NCI-H524 treated with DMSO at 0.1 percent for 48 hours (cell line): ENCODE data around the gene KCTD12.
"Not testable (repeated sequence)": the region's sequence is repeated elsewhere in the genome, so short reads cannot be mapped to it uniquely, and the experiment has no call there.

Experiments used
- DNase-seq: peaks from one replicate; lab custom pipeline; 2025; lab: John Stamatoyannopoulos, UW

KCTD12 gene

GRCh38 chr13:76886292-76887075 lies at the start of gene KCTD12:
Gene KCTD12, minus strand, starts transcription at chr13:76886405. Its CDS starts 257 bp downstream, at chr13:76886148.
- no peak for DNase-seq

- no peak for DNase-seq
Observed at GRCh38 chr13:76934671-76935070, 48.5 kb upstream of the KCTD12 start.

- DNase-seq = no peak
Observed at GRCh38 chr13:76932076-76932475, 45.9 kb upstream of the KCTD12 start.

DNA sequence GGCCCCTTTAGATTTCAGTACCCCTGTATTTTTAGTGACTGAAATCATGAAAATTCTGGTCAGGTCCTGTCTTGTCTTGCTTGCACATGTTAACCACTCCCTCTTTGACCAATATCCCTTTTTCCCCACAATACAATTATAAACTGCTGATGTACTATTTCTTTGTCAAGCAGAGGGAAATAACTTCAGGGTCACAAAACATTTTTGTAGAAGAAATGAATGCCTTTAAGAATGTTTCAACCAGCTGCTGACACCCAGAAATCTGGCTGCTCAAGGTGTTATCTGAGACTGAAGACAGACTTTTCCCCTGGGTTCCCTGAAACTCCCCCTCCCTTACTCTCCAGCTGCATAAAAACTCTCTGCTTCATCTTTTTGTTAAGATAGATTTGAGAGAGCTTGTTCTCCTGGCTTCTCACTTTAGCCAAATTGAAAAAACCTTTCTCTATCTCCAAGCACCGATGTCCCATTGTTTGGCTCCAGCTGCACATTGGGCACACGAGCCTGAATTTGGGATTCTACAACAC lies 43.7 kb upstream of the KCTD12 start:
- DNase-seq = no peak

GRCh38 chr13:76929320-76929719 lies 43.1 kb upstream of the KCTD12 start:
- no peak for DNase-seq

- DNase-seq = no peak
Observed at GRCh38 chr13:76928456-76928855, 42.3 kb upstream of the KCTD12 start.

DNA sequence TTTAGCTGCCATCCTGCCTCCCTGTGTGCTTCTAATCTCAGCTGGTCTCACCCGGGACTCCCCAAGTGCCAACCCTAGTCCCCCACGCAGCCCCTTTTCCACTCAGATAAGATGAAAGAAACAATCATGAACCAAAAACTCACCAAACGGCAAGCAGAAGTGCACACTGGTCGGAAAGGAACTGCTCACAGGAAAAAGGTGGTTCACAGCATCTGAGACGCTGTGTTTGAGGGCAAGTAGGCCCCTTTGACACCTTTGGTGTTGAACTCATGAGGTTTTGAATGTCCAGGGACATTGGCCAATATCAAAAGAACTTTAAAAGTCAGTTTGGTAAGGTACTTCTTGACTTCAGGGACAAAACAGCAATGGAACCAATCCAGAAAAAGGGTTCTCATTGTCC lies 41.8 kb upstream of the KCTD12 start:
- no peak for DNase-seq

DNA sequence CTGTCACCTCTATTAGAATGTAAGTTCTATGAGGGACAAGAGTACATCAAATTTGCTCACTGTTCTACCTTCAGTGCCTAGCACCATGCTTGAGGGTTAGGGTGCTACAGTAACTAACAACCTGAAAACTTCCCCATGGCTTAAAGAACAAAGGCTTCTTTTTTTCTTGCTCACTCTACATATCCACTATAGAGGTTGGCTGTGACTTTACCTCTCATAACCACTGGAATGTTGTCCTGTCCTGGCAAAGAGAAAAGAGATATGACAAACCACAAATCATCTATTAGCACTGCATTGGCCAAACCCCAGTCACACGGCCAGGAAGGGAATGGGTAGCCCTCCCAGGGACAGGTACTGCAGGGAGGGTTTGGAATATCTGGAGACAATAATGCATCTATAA lies 38.9 kb upstream of the KCTD12 start:
- DNase-seq = no peak

DNA sequence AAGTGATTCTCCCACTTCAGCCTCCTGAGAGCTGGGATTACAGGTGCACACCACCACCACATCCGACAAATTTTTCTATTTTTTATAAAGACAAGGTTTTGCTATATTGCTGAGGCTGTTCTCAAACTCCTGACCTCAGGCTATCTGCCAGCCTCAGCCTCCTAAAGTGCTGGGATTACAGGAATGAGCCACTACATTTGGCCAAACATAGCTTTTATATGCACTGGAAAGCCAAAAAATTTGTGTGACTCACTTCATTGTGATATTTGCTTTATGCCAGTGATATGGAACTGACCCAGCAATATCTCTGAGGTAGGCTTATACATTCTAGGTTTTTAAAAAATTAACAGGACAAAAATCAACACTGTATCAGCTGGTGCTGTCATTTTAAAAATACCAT lies 35.3 kb upstream of the KCTD12 start:
- DNase-seq = no peak

- not testable (repeated sequence) for DNase-seq
Observed at GRCh38 chr13:76917755-76918481, 31.7 kb upstream of the KCTD12 start.

DNA sequence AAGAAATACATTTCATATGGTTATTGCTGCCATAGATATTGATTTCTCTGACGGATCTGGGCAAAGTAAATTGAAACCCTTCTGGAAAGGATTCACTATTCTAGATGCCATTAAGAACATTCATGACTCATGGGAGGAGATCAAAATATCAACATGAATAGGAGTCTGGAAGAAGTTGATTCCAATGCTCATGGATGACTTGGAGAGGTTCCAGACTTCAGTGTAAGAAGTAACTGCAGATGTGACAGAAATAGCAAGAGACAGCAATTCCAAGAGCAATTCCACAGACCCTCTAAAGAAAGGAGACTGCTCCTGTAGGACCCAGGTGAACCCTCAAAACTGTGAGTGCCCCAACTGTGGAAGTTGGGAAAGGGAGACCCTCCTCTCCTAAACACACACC lies 30.9 kb upstream of the KCTD12 start:
- DNase-seq = no peak

DNA sequence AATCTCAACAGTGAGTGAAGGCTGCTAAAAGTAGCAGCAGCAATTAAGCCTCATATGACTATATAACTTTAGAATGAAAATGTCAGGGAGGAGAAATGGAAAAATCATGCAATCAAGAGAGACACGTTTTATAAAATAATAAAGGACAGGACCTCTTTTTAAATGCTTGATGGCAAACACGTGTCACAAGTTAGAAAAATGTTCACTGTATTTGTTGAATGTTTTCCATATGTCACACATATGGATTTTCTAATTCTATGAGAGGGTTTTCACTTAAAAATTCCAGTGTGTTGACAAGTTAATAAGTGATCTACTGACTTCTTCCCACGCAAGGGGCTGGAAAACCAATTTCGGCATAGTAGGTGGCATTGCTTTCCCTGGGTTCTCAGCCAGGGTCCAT lies 27.7 kb upstream of the KCTD12 start:
- no peak for DNase-seq

- no peak for DNase-seq
Observed at GRCh38 chr13:76912476-76912875, 26.3 kb upstream of the KCTD12 start.

GRCh38 chr13:76904507-76904906 lies 18.3 kb upstream of the KCTD12 start:
- DNase-seq = no peak

DNA sequence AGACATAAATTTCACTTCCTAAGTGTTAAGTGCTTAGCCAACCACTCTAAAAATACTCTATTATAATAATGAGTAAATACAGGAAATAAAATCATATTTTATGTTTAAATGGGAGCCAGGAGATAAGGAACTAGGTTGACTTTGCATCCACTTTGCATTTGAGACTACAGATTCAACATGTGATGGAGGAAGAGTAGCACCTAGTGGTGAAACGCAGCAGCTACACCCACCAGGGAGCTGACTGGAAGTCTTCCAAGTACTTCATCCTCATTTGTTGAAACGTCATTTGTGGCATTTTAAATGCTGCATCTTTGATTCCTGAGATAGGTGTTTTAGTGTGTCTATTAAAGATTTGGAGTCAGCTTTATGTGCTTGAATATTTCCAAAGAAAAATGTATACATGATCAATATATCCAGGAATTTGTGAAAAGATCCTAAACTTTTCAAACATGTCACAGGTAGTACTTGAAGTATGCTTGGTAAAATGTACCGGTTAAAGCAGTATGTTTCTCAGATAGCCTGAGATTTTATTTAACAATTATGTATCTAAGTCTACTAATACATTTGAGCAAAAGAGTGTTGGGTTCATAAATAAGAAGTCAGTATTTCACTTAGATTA lies 17.4 kb upstream of the KCTD12 start:
- peak; percentile 11 for DNase-seq

DNA sequence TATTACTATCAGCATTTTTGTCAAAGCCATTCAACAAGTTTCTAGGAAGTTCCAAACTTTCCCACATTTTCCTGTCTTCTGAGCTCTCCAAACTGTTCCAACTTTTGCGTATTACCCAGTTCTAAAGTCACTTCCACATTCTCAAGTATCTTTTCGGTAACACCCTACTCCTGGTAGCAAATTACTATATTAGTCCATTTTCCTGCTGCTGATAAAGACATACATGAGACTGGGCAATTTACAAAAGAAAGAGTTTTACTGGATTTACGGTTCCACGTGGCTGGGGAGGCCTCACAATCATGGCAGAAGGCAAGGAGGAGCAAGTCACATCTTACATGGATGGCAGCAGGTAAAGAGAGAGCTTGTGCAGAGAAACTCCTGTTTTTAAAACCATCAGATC lies 12.9 kb upstream of the KCTD12 start:
- not testable (repeated sequence) for DNase-seq

- not testable (repeated sequence) for DNase-seq
Observed at GRCh38 chr13:76897171-76897570, 11.0 kb upstream of the KCTD12 start.

GRCh38 chr13:76894401-76895110 lies 8.4 kb upstream of the KCTD12 start:
- no peak for DNase-seq

DNA sequence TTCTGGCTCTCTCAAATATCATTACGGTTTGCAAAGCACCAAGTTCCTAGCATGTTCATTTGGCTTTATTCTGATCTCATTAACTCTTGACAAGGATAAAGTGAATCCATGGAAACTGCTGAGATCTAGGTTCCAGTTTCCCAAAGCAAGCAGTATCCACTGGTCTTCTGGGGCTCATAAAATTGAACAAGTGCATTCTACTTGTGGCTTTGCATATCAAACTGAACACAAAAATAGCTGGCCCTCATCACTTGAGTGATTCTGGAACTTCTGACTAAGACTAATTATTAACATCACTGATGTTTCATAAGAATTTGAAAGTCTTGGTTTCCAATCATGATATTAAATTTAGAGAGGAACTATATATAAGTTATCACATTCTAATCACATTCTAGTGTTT lies 6.3 kb upstream of the KCTD12 start:
- no peak for DNase-seq

- DNase-seq = no peak
Observed at GRCh38 chr13:76890021-76890420, 3.8 kb upstream of the KCTD12 start.

GRCh38 chr13:76889254-76889653 lies 3.0 kb upstream of the KCTD12 start:
- DNase-seq = no peak

DNA sequence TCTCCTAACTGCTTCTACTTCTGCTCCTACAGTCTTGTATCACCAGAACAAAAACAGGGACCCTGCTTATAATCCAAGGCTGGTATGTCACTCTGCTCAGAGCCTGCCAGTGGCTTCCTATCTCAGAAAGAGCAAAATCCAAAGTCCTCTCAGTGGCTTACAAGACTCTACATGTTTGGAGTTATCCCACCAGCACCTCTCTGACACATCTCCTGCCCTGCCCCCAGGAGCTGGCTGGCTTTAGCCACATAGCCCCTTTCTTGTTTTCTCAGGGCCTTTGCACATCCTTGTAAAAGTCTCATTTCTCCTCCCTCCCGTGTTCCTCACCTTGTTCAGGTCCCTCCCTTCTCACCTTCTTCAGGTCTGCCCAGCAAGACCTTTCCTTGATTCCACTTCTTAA lies 2.2 kb upstream of the KCTD12 start:
- no peak for DNase-seq
